Heart left ventricle (tissue), 13 donors: Measurements from ENCODE around the gene CHST9.

Source experiments
- CTCF ChIP-seq, 12 donors: fragments of 200-600 bp; sonication (generic) in 4 of 12; IDR thresholded peaks; one replicate each; pipeline versions ENCODE4 v1.5.0 to v1.8.0; 2018 to 2022; ENCODE audit warnings: antibody characterized with exemption in 12 of 12, mild to moderate bottlenecking in 5 of 12
- POLR2A ChIP-seq, 2 donors: fragments of 450-650 bp; IDR thresholded peaks; one replicate each; pipeline ENCODE4 v1.6.1; 2017; ENCODE audit warnings: antibody characterized with exemption in 2 of 2, mild to moderate bottlenecking in 2 of 2, moderate library complexity in 2 of 2
- donor health status: ischemic (EF 13 %, LVEDD 7.1; RV severe dilation, severe dysfunction).
- donor health status: DM: no; HTN: yes; CAD: no.
- donor health status: DM: no; HTN: no; CAD: no.
- donor health status: ischemic (EF 25% LVEDD 6.9; RV normal size, moderate dysfunction).
- donor health status: ischemic (EF 25% LVEDD 5.7; RV mildly dilated, moderate dysfunction).
- donor health status: ischemic (EF 35%, LVEDD 5.7; RV mildly dilated, moderate dysfunction).
- donor health status: nonischemic (EF 11% LVEDD 7.7; RV severe dilation, severe dysfunction).
- donor health status: DM: yes; HTN: yes; CAD: no.
- donor health status: PGD.
- donor health status: ischemic (EF 29% LVEDD 5.4; RV normal size, mild dysfunction).
- donor health status: nonischemic (EF 23%, LVEDD 6.1; RV moderate dilation, normal function).

DNA sequence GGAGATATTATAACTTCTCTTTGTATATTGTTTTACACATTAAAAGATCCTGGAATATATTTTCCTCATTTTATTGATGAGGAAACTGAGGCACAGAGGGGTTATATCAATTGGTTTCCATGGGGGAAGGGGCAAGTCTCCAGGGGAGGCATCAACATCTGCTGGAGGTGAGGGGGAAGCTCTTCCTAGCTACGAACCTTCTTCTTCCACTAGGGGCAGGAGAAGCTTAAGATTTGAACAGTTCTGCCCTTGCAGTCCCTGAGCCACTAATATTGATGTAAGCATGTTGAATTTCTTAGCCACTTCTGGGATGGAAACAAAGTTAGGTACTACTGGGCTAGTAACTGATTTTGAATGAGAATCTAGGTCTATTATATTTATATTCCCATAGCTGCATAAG, 179.5 kb downstream of the CHST9 start:
- TF ChIP-seq CTCF (IDR thresholded peaks at IDR 0.05) (peak in 8 of 12 donors; percentile 9 to 33 (median 22)), POLR2A (IDR thresholded peaks at IDR 0.05) (no peak)
